Caco-2 (cell line): Measurements from ENCODE around the gene PLPP1. TPM values are rescaled to one million over a fixed set of nuclear protein-coding genes. Genes with fewer than 3 reads are reported as not detected.
A peak's percentile ranks its signal among the peaks of the same experiment; 100 is the strongest.

ENCODE experiments used
- BruUV-seq: library from RNA; stranded (reverse); fragments of 400-500 nt; replicated peaks from 2 replicates; lab custom pipeline; 2021; lab: Mats Ljungman, UMichigan
- CTCF ChIA-PET: fragments of 300-600 bp; sonication (Branson Sonifier 250); formaldehyde crosslinking; loops from one replicate; lab custom pipeline; 2022; ENCODE audit warnings: antibody characterized with exemption; lab: Charles Lee
- POLR2A ChIA-PET: fragments of 300-600 bp; sonication (Branson Sonifier 250); formaldehyde crosslinking; loops from one replicate; lab custom pipeline; 2022; ENCODE audit warnings: antibody characterized with exemption; lab: Charles Lee
- DNase-seq, 2 experiments: peaks; one replicate each; pipeline versions ENCODE4 v3.0.0 to v3.0.0-alpha.2; 2020 to 2022
- H3K27me3 ChIP-seq: replicated peaks from 2 replicates; pipeline ENCODE4 v1.6.0; 2011; ENCODE audit warnings: low read length; ENCODE audit not compliant: control insufficient read depth, insufficient read depth
- H3K36me3 ChIP-seq: 2 replicates; pipeline ENCODE4 v1.5.1; 2011; ENCODE audit warnings: low read length; ENCODE audit not compliant: control insufficient read depth, insufficient read depth
- H3K4me1 ChIP-seq: fragments of 250-450 bp; sonication (Bioruptor Pico); 2 replicates; pipeline ENCODE4 v1.5.1; 2020; ENCODE audit warnings: mild to moderate bottlenecking
- H3K4me3 ChIP-seq: 2 replicates; pipeline ENCODE4 v1.5.1; 2011; ENCODE audit warnings: low read depth, mild to moderate bottlenecking, control low read depth, low read length
- H3K9me3 ChIP-seq: fragments of 250-450 bp; sonication (Bioruptor Pico); 2 replicates; pipeline ENCODE4 v1.5.1; 2020; ENCODE audit warnings: mild to moderate bottlenecking, moderate library complexity
- H3K27ac Mint-ChIP-seq: one replicate; pipeline ENCODE4 v1.8.0; 2022; ENCODE audit warnings: mixed read lengths; ENCODE audit not compliant: unreplicated experiment
- H3K27me3 Mint-ChIP-seq: one replicate; pipeline ENCODE4 v1.8.0; 2022; ENCODE audit warnings: mixed read lengths; ENCODE audit not compliant: insufficient read depth, unreplicated experiment
- H3K36me3 Mint-ChIP-seq: one replicate; pipeline ENCODE4 v1.8.0; 2022; ENCODE audit warnings: mild to moderate bottlenecking, mixed read lengths; ENCODE audit not compliant: insufficient read depth, unreplicated experiment
- H3K4me1 Mint-ChIP-seq: one replicate; pipeline ENCODE4 v1.8.0; 2022; ENCODE audit warnings: low read depth, mixed read lengths; ENCODE audit not compliant: unreplicated experiment
- H3K4me3 Mint-ChIP-seq: one replicate; pipeline ENCODE4 v1.8.0; 2022; ENCODE audit warnings: mild to moderate bottlenecking, moderate library complexity, mixed read lengths; ENCODE audit not compliant: unreplicated experiment
- H3K9me3 Mint-ChIP-seq: one replicate; pipeline ENCODE4 v1.8.0; 2022; ENCODE audit warnings: mixed read lengths; ENCODE audit not compliant: unreplicated experiment
- CTCF ChIP-seq, 2 experiments: fragments of 200-600 bp in 1 of 2; IDR thresholded peaks; 1 replicate in 1 of 2; 2 replicates in 1 of 2; pipeline versions ENCODE4 v1.5.1 to v1.8.0; 2011 to 2022; ENCODE audit warnings: antibody characterized with exemption in 1 of 2, control low read depth in 1 of 2, inconsistent platforms in 1 of 2, low read depth in 1 of 2, low read length in 1 of 2, mild to moderate bottlenecking in 1 of 2, moderate library complexity in 1 of 2; ENCODE audit not compliant: insufficient read depth in 1 of 2, severe bottlenecking in 1 of 2, unreplicated experiment in 1 of 2
- intact Hi-C: fragments of 100-400 bp; cut with micrococcal nuclease; formaldehyde crosslinking; loops from one replicate; pipeline ENCODE4 v1.10.0; 2022; ENCODE audit not compliant: unreplicated experiment
- total RNA-seq: library from RNA; stranded (reverse); gene quantifications from 2 replicates; pipeline ENCODE4 v1.2.3, GENCODE V29; 2022

The PLPP1 gene
- total RNA-seq, 1 experiment from 2014 or later = 49.4 TPM

- H3K4me1 Mint-ChIP-seq = peaks cover 33% of the 10 kb centered on the region
- H3K4me1 ChIP-seq = peaks cover 26% of the 10 kb centered on the region
- H3K4me3 Mint-ChIP-seq = peak overlapping the region; percentile 2
- no peaks in the 10 kb centered on the region for H3K9me3 ChIP-seq
- no peak overlapping the region for H3K4me3 ChIP-seq
- peaks cover 66% of the 10 kb centered on the region for H3K36me3 Mint-ChIP-seq
- TF ChIP-seq CTCF (IDR thresholded peaks at IDR 0.05; ENCODE audit: insufficient read depth in 1 of 2, low read depth in 1 of 2, low read length in 1 of 2, severe bottlenecking in 1 of 2, unreplicated experiment in 1 of 2) = no peak
- H3K27me3 Mint-ChIP-seq = no peaks in the 10 kb centered on the region
- peaks cover 3% of the 10 kb centered on the region for H3K36me3 ChIP-seq
- POLR2A ChIA-PET = no interaction called here
- no TSS peak for BruUV-seq
- CTCF ChIA-PET = interaction anchor here (0.6 to 1.1 kb wide), 3 partner anchors 157 to 272 kb away, joined by 3 read pairs; no protein-coding TSS in a partner anchor
- no peaks in the 10 kb centered on the region for H3K27me3 ChIP-seq
- DNase-seq = peak; percentile 47 to 59
- intact Hi-C loops = loop anchor here (1.0 to 5.0 kb wide), 2 partner anchors 113 to 182 kb away; partner anchors contain the start of gene PLPP1
- H3K9me3 Mint-ChIP-seq = no peaks in the 10 kb centered on the region
- H3K27ac Mint-ChIP-seq = peak overlapping the region; percentile 58
Measured at GRCh38 chr5:55418994-55419968, 115.5 kb downstream of the PLPP1 start.

GRCh38 chr5:55416306-55416705, 118.5 kb downstream of the PLPP1 start:
- H3K4me1 ChIP-seq = peaks cover 26% of the 10 kb centered on the region
- no peaks in the 10 kb centered on the region for H3K27me3 Mint-ChIP-seq
- TF ChIP-seq CTCF (IDR thresholded peaks at IDR 0.05; ENCODE audit: insufficient read depth in 1 of 2, low read depth in 1 of 2, low read length in 1 of 2, severe bottlenecking in 1 of 2, unreplicated experiment in 1 of 2) = no peak
- peaks cover 33% of the 10 kb centered on the region for H3K4me1 Mint-ChIP-seq
- no peaks in the 10 kb centered on the region for H3K9me3 ChIP-seq
- no peaks in the 10 kb centered on the region for H3K27me3 ChIP-seq
- peaks cover 1% of the 10 kb centered on the region; the same call in 1 of the 2 replicates for H3K36me3 ChIP-seq
- H3K9me3 Mint-ChIP-seq = no peaks in the 10 kb centered on the region
- CTCF ChIA-PET = no interaction called here
- BruUV-seq = no TSS peak
- POLR2A ChIA-PET = no interaction called here
- H3K36me3 Mint-ChIP-seq = peaks cover 54% of the 10 kb centered on the region
- H3K4me3 Mint-ChIP-seq = no peak overlapping the region
- no peak overlapping the region for H3K27ac Mint-ChIP-seq
- no peak for DNase-seq
- intact Hi-C loops = loop anchor here (5.0 kb wide), 1 partner anchor 116 kb away; the partner anchor contains the start of gene PLPP1
- no peak overlapping the region for H3K4me3 ChIP-seq

- H3K4me1 Mint-ChIP-seq = peaks cover 29% of the 10 kb centered on the region
- no TSS peak for BruUV-seq
- H3K27ac Mint-ChIP-seq = peak overlapping the region; percentile 40
- H3K4me3 Mint-ChIP-seq = no peak overlapping the region
- ChIA-PET POLR2A (interaction anchor here (0.5 kb wide), 1 partner anchor 62 kb away, joined by 4 read pairs; no protein-coding TSS in a partner anchor), CTCF (no interaction called here)
- no peak for TF ChIP-seq CTCF (IDR thresholded peaks at IDR 0.05; ENCODE audit: insufficient read depth in 1 of 2, low read depth in 1 of 2, low read length in 1 of 2, severe bottlenecking in 1 of 2, unreplicated experiment in 1 of 2)
- H3K4me3 ChIP-seq = no peak overlapping the region
- no peaks in the 10 kb centered on the region for H3K9me3 Mint-ChIP-seq
- no peaks in the 10 kb centered on the region for H3K27me3 ChIP-seq
- H3K27me3 Mint-ChIP-seq = no peaks in the 10 kb centered on the region
- intact Hi-C loops = loop anchor here (5.0 kb wide), 1 partner anchor 117 kb away; the partner anchor contains the start of gene PLPP1
- DNase-seq = no peak
- no peaks in the 10 kb centered on the region for H3K9me3 ChIP-seq
- peaks cover 21% of the 10 kb centered on the region for H3K4me1 ChIP-seq
- H3K36me3 Mint-ChIP-seq = peaks cover 50% of the 10 kb centered on the region
- no peaks in the 10 kb centered on the region; the same call in 1 of the 2 replicates for H3K36me3 ChIP-seq
Measured at GRCh38 chr5:55415071-55415470, 119.7 kb downstream of the PLPP1 start.
